Keratinocyte (primary cell): Measurements from ENCODE around the gene SYPL2. TPM values are rescaled to one million over a fixed set of nuclear protein-coding genes. Genes with fewer than 3 reads are reported as not detected.

Experiments
- DNase-seq: peaks from one replicate; pipeline ENCODE4 v3.0.0-alpha.2; 2011; ENCODE audit warnings: low read depth, missing footprints, low spot score
- FAIRE-seq: peaks from 2 replicates; lab custom pipeline; 2011; peaks lifted over from hg19 to GRCh38; lab: Jason Lieb, UNC
- H2AFZ ChIP-seq: 2 replicates; pipeline ENCODE4 v1.6.0; 2012; ENCODE audit warnings: low read length, control low read depth, inconsistent platforms; ENCODE audit not compliant: control insufficient read depth
- H3K27ac ChIP-seq: 2 replicates; pipeline ENCODE4 v1.5.1; 2011; ENCODE audit warnings: low read length; ENCODE audit not compliant: control insufficient read depth, insufficient read depth
- H3K27me3 ChIP-seq: 3 replicates; pipeline ENCODE4 v1.6.0; 2011; ENCODE audit warnings: low read length; ENCODE audit not compliant: control insufficient read depth, insufficient read depth; ENCODE audit errors: extremely low read depth
- H3K36me3 ChIP-seq, 2 experiments: 2 replicates in 1 of 2; 3 replicates in 1 of 2; pipeline ENCODE4 v1.5.1; 2011; ENCODE audit warnings: low read length in 2 of 2, mild to moderate bottlenecking in 1 of 2; ENCODE audit not compliant: control insufficient read depth in 2 of 2, insufficient read depth in 2 of 2; ENCODE audit errors: extremely low read depth in 1 of 2
- H3K4me1 ChIP-seq: 3 replicates; pipeline ENCODE4 v1.5.1; 2011; ENCODE audit warnings: low read length; ENCODE audit not compliant: control insufficient read depth, insufficient read depth; ENCODE audit errors: extremely low read depth
- H3K4me2 ChIP-seq: 3 replicates; pipeline ENCODE4 v1.6.0; 2011; ENCODE audit warnings: low read depth, low read length; ENCODE audit not compliant: control insufficient read depth, insufficient read depth; ENCODE audit errors: extremely low read depth
- H3K4me3 ChIP-seq, 3 experiments: fragments of 200-600 bp in 1 of 3; sonication (generic) in 1 of 3; 2 replicates in 2 of 3; 3 replicates in 1 of 3; pipeline ENCODE4 v1.5.1; 2011 to 2016; ENCODE audit warnings: low read length in 3 of 3, mild to moderate bottlenecking in 3 of 3, control low read depth in 2 of 3, inconsistent platforms in 1 of 3, low read depth in 1 of 3, mixed read lengths in 1 of 3, mixed run types in 1 of 3, moderate library complexity in 1 of 3; ENCODE audit not compliant: control insufficient read depth in 2 of 3, insufficient read depth in 2 of 3; ENCODE audit errors: extremely low read depth in 1 of 3
- H3K79me2 ChIP-seq: 2 replicates; pipeline ENCODE4 v1.6.0; 2012; ENCODE audit warnings: low read length; ENCODE audit not compliant: control insufficient read depth, insufficient read depth
- H3K9ac ChIP-seq: 3 replicates; pipeline ENCODE4 v1.6.0; 2011; ENCODE audit warnings: low read length; ENCODE audit not compliant: control insufficient read depth, insufficient read depth; ENCODE audit errors: extremely low read depth
- H3K9me1 ChIP-seq: 3 replicates; pipeline ENCODE4 v1.6.0; 2011; ENCODE audit warnings: low read length; ENCODE audit not compliant: control insufficient read depth, insufficient read depth; ENCODE audit errors: extremely low read depth
- H3K9me3 ChIP-seq: 2 replicates; pipeline ENCODE4 v1.5.1; 2012; ENCODE audit warnings: low read depth, low read length; ENCODE audit not compliant: control insufficient read depth
- H4K20me1 ChIP-seq: 3 replicates; pipeline ENCODE4 v1.6.0; 2011; ENCODE audit warnings: low read length; ENCODE audit not compliant: control insufficient read depth, insufficient read depth; ENCODE audit errors: extremely low read depth
- EZH2 ChIP-seq: IDR thresholded peaks from one replicate; pipeline ENCODE4 v1.6.1; 2012; ENCODE audit warnings: inconsistent platforms, mild to moderate bottlenecking, low read length, moderate library complexity
- dilution Hi-C: fragments of 300-500 bp; cut with MboI; formaldehyde crosslinking; loops from one replicate; pipeline ENCODE4 v1.7.0; 2020; ENCODE audit warnings: low sequenced_read_pairs; ENCODE audit not compliant: extremely low pct_ligation_motif_present
- polyA plus RNA-seq, 5 experiments: library from polyadenylated mRNA; depleted of rRNA in 3 of 5; stranded (reverse) in 3 of 5; stranded (forward) in 1 of 5; unstranded in 1 of 5; fragments of >200 nt; gene quantifications; 1 replicate in 1 of 5; 2 replicates in 3 of 5; 3 replicates in 1 of 5; pipeline versions ENCODE4 v1.2.1 to v1.2.3, GENCODE V29; 2011 to 2012; ENCODE audit warnings: missing spikeins in 2 of 5, low read depth in 1 of 5, low replicate concordance in 1 of 5
- TF ChIP-seq, protein P1 (sequence below), 3 experiments: IDR thresholded peaks in 1 of 3; conservative IDR thresholded peaks in 1 of 3; optimal IDR thresholded peaks in 1 of 3; 2 replicates in 2 of 3; 3 replicates in 1 of 3; pipeline versions ENCODE3 to v1.5.1; 2011; ENCODE audit warnings: low read length in 3 of 3, mild to moderate bottlenecking in 3 of 3, moderate library complexity in 2 of 3, control low read depth in 1 of 3, inconsistent platforms in 1 of 3; ENCODE audit not compliant: insufficient read depth in 2 of 3; ENCODE audit errors: extremely low read depth in 1 of 3

Gene SYPL2
- polyA plus RNA-seq, 1 donor (not counting 4 experiments of a cell fraction or from before 2014, with no cell fraction given) = not detected

DNA sequence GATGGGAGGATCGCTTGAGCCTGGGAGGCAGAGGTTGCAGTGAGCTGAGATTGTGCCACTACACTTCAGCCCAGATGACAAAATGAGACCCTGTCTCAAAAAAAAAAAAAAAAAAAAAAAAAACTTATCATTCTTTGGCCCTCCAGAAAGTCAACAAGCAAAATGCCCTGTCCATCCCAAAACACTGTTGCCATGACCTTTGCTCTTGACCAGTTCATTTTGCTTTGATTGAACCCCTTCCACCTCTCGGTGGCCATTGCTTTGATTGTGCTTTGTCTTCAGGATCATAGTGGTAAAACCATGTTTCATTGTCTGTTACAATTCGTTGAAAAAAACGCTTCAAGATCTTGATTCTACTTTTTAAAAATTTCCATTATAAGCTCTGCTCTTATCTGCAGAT lies 8.5 kb upstream of the SYPL2 start:
- H3K9me3 ChIP-seq = no peaks in the 10 kb centered on the region
- no peaks in the 10 kb centered on the region for H3K4me1 ChIP-seq
- no peaks in the 10 kb centered on the region for H3K9me1 ChIP-seq
- H3K4me3 ChIP-seq = no peak overlapping the region
- H3K4me2 ChIP-seq = no peak overlapping the region
- no peak overlapping the region for H2AFZ ChIP-seq
- TF ChIP-seq, protein P1, sequence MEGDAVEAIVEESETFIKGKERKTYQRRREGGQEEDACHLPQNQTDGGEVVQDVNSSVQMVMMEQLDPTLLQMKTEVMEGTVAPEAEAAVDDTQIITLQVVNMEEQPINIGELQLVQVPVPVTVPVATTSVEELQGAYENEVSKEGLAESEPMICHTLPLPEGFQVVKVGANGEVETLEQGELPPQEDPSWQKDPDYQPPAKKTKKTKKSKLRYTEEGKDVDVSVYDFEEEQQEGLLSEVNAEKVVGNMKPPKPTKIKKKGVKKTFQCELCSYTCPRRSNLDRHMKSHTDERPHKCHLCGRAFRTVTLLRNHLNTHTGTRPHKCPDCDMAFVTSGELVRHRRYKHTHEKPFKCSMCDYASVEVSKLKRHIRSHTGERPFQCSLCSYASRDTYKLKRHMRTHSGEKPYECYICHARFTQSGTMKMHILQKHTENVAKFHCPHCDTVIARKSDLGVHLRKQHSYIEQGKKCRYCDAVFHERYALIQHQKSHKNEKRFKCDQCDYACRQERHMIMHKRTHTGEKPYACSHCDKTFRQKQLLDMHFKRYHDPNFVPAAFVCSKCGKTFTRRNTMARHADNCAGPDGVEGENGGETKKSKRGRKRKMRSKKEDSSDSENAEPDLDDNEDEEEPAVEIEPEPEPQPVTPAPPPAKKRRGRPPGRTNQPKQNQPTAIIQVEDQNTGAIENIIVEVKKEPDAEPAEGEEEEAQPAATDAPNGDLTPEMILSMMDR (optimal IDR thresholded peaks at IDR 0.05 in 1 of 3, IDR thresholded peaks at IDR 0.05 in 1 of 3, conservative IDR thresholded peaks at IDR 0.05 in 1 of 3; ENCODE audit: extremely low read depth in 1 of 3, insufficient read depth in 2 of 3, low read length in 3 of 3) = no peak
- TF ChIP-seq EZH2 = no peak
- H3K36me3 ChIP-seq = no peaks in the 10 kb centered on the region
- H3K79me2 ChIP-seq = no peaks in the 10 kb centered on the region
- FAIRE-seq (no peak), DNase-seq (no peak)
- H3K27me3 ChIP-seq = peaks cover 5% of the 10 kb centered on the region
- no peaks in the 10 kb centered on the region for H4K20me1 ChIP-seq
- no peak overlapping the region for H3K9ac ChIP-seq
- no peak overlapping the region for H3K27ac ChIP-seq
- dilution Hi-C loops = no loop called here

DNA sequence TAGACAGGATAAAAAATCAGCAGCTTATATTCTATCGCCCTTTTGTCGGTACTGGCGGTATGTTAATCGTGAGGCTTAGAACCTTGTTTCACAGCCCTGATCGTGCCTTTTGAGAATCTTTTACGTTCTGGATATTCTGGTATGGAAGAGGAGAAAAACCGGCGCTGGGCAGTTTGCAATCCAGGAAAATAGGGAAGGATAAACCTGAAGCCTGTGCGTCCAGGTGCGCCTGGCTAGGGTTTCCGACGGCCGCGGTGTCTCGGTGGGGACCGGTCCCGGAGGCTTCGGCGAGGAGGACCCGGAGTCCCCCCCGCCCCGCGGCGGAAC lies 258 bp upstream of the SYPL2 start:
- Histone ChIP-seq H3K9ac (no peak overlapping the region), H3K9me3 (no peaks in the 10 kb centered on the region), H4K20me1 (no peaks in the 10 kb centered on the region), H3K4me2 (peak overlapping the region; percentile 51), H3K27me3 (peaks cover 63% of the 10 kb centered on the region), H3K27ac (no peak overlapping the region), H3K9me1 (no peaks in the 10 kb centered on the region), H3K4me1 (no peaks in the 10 kb centered on the region), H2AFZ (no peak overlapping the region), H3K79me2 (no peaks in the 10 kb centered on the region), H3K36me3 (no peaks in the 10 kb centered on the region), H3K4me3 (peak overlapping the region in 2 of 3 experiments; percentile 13 to 16)
- DNase-seq (no peak), FAIRE-seq (no peak)
- TF ChIP-seq, protein P1 (optimal IDR thresholded peaks at IDR 0.05 in 1 of 3, IDR thresholded peaks at IDR 0.05 in 1 of 3, conservative IDR thresholded peaks at IDR 0.05 in 1 of 3; ENCODE audit: extremely low read depth in 1 of 3, insufficient read depth in 2 of 3, low read length in 3 of 3) = no peak
- no peak for TF ChIP-seq EZH2
- dilution Hi-C loops = no loop called here
